ENCODE measurements around the gene CD36.

CD36 gene

GRCh38 chr7:80623503-80624252 is 14.8 kb upstream of the CD36 start:
- no peak overlapping the region for H3K27ac ChIP-seq (ENCODE audit: insufficient read depth, low read length, poor library complexity, severe bottlenecking)
- no peaks in the 10 kb centered on the region for H3K4me1 ChIP-seq (ENCODE audit: control insufficient read depth, insufficient read depth, low read length, poor library complexity, severe bottlenecking)
- no peaks in the 10 kb centered on the region for H3K36me3 ChIP-seq (ENCODE audit: control insufficient read depth, insufficient read depth, low read length)
- DNase-seq: no peak
- no peak overlapping the region for H3K4me3 ChIP-seq (ENCODE audit: insufficient read depth, low read depth, low read length, poor library complexity, severe bottlenecking)
- H3K9me3 ChIP-seq (ENCODE audit: control insufficient read depth, low read length): no peaks in the 10 kb centered on the region
- no peaks in the 10 kb centered on the region for H3K27me3 ChIP-seq (replicated peaks; ENCODE audit: control insufficient read depth, insufficient read depth, low read length, poor library complexity, severe bottlenecking)

GRCh38 chr7:80624763-80625162 is 13.7 kb upstream of the CD36 start:
- no peaks in the 10 kb centered on the region for H3K27me3 ChIP-seq (replicated peaks; ENCODE audit: control insufficient read depth, insufficient read depth, low read length, poor library complexity, severe bottlenecking)
- H3K9me3 ChIP-seq (ENCODE audit: control insufficient read depth, low read length): no peaks in the 10 kb centered on the region
- H3K36me3 ChIP-seq (ENCODE audit: control insufficient read depth, insufficient read depth, low read length): no peaks in the 10 kb centered on the region
- no peaks in the 10 kb centered on the region for H3K4me1 ChIP-seq (ENCODE audit: control insufficient read depth, insufficient read depth, low read length, poor library complexity, severe bottlenecking)
- no peak for DNase-seq
- no peak overlapping the region for H3K27ac ChIP-seq (ENCODE audit: insufficient read depth, low read length, poor library complexity, severe bottlenecking)
- no peak overlapping the region for H3K4me3 ChIP-seq (ENCODE audit: insufficient read depth, low read depth, low read length, poor library complexity, severe bottlenecking)

GRCh38 chr7:80629023-80629422 is 9.4 kb upstream of the CD36 start:
- Histone ChIP-seq H3K4me3 (ENCODE audit: insufficient read depth, low read depth, low read length, poor library complexity, severe bottlenecking) (no peak overlapping the region), H3K27ac (ENCODE audit: insufficient read depth, low read length, poor library complexity, severe bottlenecking) (no peak overlapping the region)

GRCh38 chr7:80630608-80631405 is 7.6 kb upstream of the CD36 start:
- H3K4me1 ChIP-seq (ENCODE audit: control insufficient read depth, insufficient read depth, low read length, poor library complexity, severe bottlenecking): no peaks in the 10 kb centered on the region
- H3K9me3 ChIP-seq (ENCODE audit: control insufficient read depth, low read length): no peaks in the 10 kb centered on the region
- no peak overlapping the region for H3K27ac ChIP-seq (ENCODE audit: insufficient read depth, low read length, poor library complexity, severe bottlenecking)
- no peaks in the 10 kb centered on the region for H3K27me3 ChIP-seq (replicated peaks; ENCODE audit: control insufficient read depth, insufficient read depth, low read length, poor library complexity, severe bottlenecking)
- H3K4me3 ChIP-seq (ENCODE audit: insufficient read depth, low read depth, low read length, poor library complexity, severe bottlenecking): no peak overlapping the region
- DNase-seq: no peak
- H3K36me3 ChIP-seq (ENCODE audit: control insufficient read depth, insufficient read depth, low read length): no peaks in the 10 kb centered on the region

More at GRCh38 chr7:80629023-80629422, 9.4 kb upstream of the CD36 start:
- H3K27me3 ChIP-seq (replicated peaks; ENCODE audit: control insufficient read depth, insufficient read depth, low read length, poor library complexity, severe bottlenecking): no peaks in the 10 kb centered on the region
- H3K9me3 ChIP-seq (ENCODE audit: control insufficient read depth, low read length): no peaks in the 10 kb centered on the region
- DNase-seq: no peak
- H3K36me3 ChIP-seq (ENCODE audit: control insufficient read depth, insufficient read depth, low read length): no peaks in the 10 kb centered on the region
- H3K4me1 ChIP-seq (ENCODE audit: control insufficient read depth, insufficient read depth, low read length, poor library complexity, severe bottlenecking): no peaks in the 10 kb centered on the region

GRCh38 chr7:80631421-80631820 is 7.0 kb upstream of the CD36 start:
- Histone ChIP-seq H3K36me3 (ENCODE audit: control insufficient read depth, insufficient read depth, low read length) (no peaks in the 10 kb centered on the region), H3K4me3 (ENCODE audit: insufficient read depth, low read depth, low read length, poor library complexity, severe bottlenecking) (no peak overlapping the region), H3K4me1 (ENCODE audit: control insufficient read depth, insufficient read depth, low read length, poor library complexity, severe bottlenecking) (no peaks in the 10 kb centered on the region), H3K9me3 (ENCODE audit: control insufficient read depth, low read length) (no peaks in the 10 kb centered on the region), H3K27me3 (replicated peaks; ENCODE audit: control insufficient read depth, insufficient read depth, low read length, poor library complexity, severe bottlenecking) (no peaks in the 10 kb centered on the region), H3K27ac (ENCODE audit: insufficient read depth, low read length, poor library complexity, severe bottlenecking) (no peak overlapping the region)
- DNase-seq: no peak

GRCh38 chr7:80632139-80632538 is 6.3 kb upstream of the CD36 start:
- Histone ChIP-seq H3K4me1 (ENCODE audit: control insufficient read depth, insufficient read depth, low read length, poor library complexity, severe bottlenecking) (no peaks in the 10 kb centered on the region), H3K36me3 (ENCODE audit: control insufficient read depth, insufficient read depth, low read length) (no peaks in the 10 kb centered on the region), H3K4me3 (ENCODE audit: insufficient read depth, low read depth, low read length, poor library complexity, severe bottlenecking) (no peak overlapping the region), H3K27ac (ENCODE audit: insufficient read depth, low read length, poor library complexity, severe bottlenecking) (no peak overlapping the region), H3K27me3 (replicated peaks; ENCODE audit: control insufficient read depth, insufficient read depth, low read length, poor library complexity, severe bottlenecking) (no peaks in the 10 kb centered on the region), H3K9me3 (ENCODE audit: control insufficient read depth, low read length) (no peaks in the 10 kb centered on the region)
- DNase-seq: no peak

GRCh38 chr7:80632819-80633218 is 5.6 kb upstream of the CD36 start:
- no peak for DNase-seq
- H3K27me3 ChIP-seq (replicated peaks; ENCODE audit: control insufficient read depth, insufficient read depth, low read length, poor library complexity, severe bottlenecking): no peaks in the 10 kb centered on the region
- H3K9me3 ChIP-seq (ENCODE audit: control insufficient read depth, low read length): no peaks in the 10 kb centered on the region
- H3K4me3 ChIP-seq (ENCODE audit: insufficient read depth, low read depth, low read length, poor library complexity, severe bottlenecking): no peak overlapping the region
- H3K4me1 ChIP-seq (ENCODE audit: control insufficient read depth, insufficient read depth, low read length, poor library complexity, severe bottlenecking): no peaks in the 10 kb centered on the region
- H3K36me3 ChIP-seq (ENCODE audit: control insufficient read depth, insufficient read depth, low read length): no peaks in the 10 kb centered on the region
- H3K27ac ChIP-seq (ENCODE audit: insufficient read depth, low read length, poor library complexity, severe bottlenecking): no peak overlapping the region

GRCh38 chr7:80634505-80634904 is 3.9 kb upstream of the CD36 start:
- Histone ChIP-seq H3K9me3 (ENCODE audit: control insufficient read depth, low read length) (no peaks in the 10 kb centered on the region), H3K4me3 (ENCODE audit: insufficient read depth, low read depth, low read length, poor library complexity, severe bottlenecking) (no peak overlapping the region), H3K4me1 (ENCODE audit: control insufficient read depth, insufficient read depth, low read length, poor library complexity, severe bottlenecking) (no peaks in the 10 kb centered on the region), H3K36me3 (ENCODE audit: control insufficient read depth, insufficient read depth, low read length) (no peaks in the 10 kb centered on the region), H3K27ac (ENCODE audit: insufficient read depth, low read length, poor library complexity, severe bottlenecking) (no peak overlapping the region), H3K27me3 (replicated peaks; ENCODE audit: control insufficient read depth, insufficient read depth, low read length, poor library complexity, severe bottlenecking) (no peaks in the 10 kb centered on the region)
- no peak for DNase-seq

- DNase-seq: no peak
- H3K4me1 ChIP-seq (ENCODE audit: control insufficient read depth, insufficient read depth, low read length, poor library complexity, severe bottlenecking): no peaks in the 10 kb centered on the region
- no peaks in the 10 kb centered on the region for H3K9me3 ChIP-seq (ENCODE audit: control insufficient read depth, low read length)
- no peaks in the 10 kb centered on the region for H3K27me3 ChIP-seq (replicated peaks; ENCODE audit: control insufficient read depth, insufficient read depth, low read length, poor library complexity, severe bottlenecking)
- H3K4me3 ChIP-seq (ENCODE audit: insufficient read depth, low read depth, low read length, poor library complexity, severe bottlenecking): no peak overlapping the region
- no peak overlapping the region for H3K27ac ChIP-seq (ENCODE audit: insufficient read depth, low read length, poor library complexity, severe bottlenecking)
- H3K36me3 ChIP-seq (ENCODE audit: control insufficient read depth, insufficient read depth, low read length): no peaks in the 10 kb centered on the region
These were observed 2.9 kb upstream of the CD36 start for GRCh38 chr7:80635533-80635932.

GRCh38 chr7:80635998-80636397 is 2.4 kb upstream of the CD36 start:
- H3K9me3 ChIP-seq (ENCODE audit: control insufficient read depth, low read length): no peaks in the 10 kb centered on the region

More at GRCh38 chr7:80635998-80636397, 2.4 kb upstream of the CD36 start:
- H3K36me3 ChIP-seq (ENCODE audit: control insufficient read depth, insufficient read depth, low read length): no peaks in the 10 kb centered on the region
- no peak overlapping the region for H3K27ac ChIP-seq (ENCODE audit: insufficient read depth, low read length, poor library complexity, severe bottlenecking)
- H3K4me1 ChIP-seq (ENCODE audit: control insufficient read depth, insufficient read depth, low read length, poor library complexity, severe bottlenecking): no peaks in the 10 kb centered on the region
- DNase-seq: no peak
- H3K4me3 ChIP-seq (ENCODE audit: insufficient read depth, low read depth, low read length, poor library complexity, severe bottlenecking): no peak overlapping the region
- H3K27me3 ChIP-seq (replicated peaks; ENCODE audit: control insufficient read depth, insufficient read depth, low read length, poor library complexity, severe bottlenecking): no peaks in the 10 kb centered on the region

Measured in effector memory CD4-positive, alpha-beta T cell (primary cell).